HCT116 (cell line): ENCODE data around the gene GADD45A. TPM values are rescaled to one million over a fixed set of nuclear protein-coding genes. Genes with fewer than 3 reads are reported as not detected.

Experiments used
- ATAC-seq: fragments of 200-7000 bp; cut with Tn5 transposase; 2 replicates; pipeline ENCODE4 v1.9.1; 2020; ENCODE audit warnings: mild to moderate bottlenecking, moderate library complexity
- BruUV-seq: library from RNA; stranded (reverse); fragments of 400-500 nt; replicated peaks from 2 replicates; lab custom pipeline; 2021; lab: Mats Ljungman, UMichigan
- CTCF ChIA-PET: fragments of 300-600 bp; sonication (Branson Sonifier 250); formaldehyde crosslinking; loops from one replicate; lab custom pipeline; 2021; ENCODE audit warnings: antibody characterized with exemption; lab: Charles Lee
- POLR2A ChIA-PET: fragments of 300-600, 350-600 bp; sonication (Branson Sonifier 250); formaldehyde crosslinking; loops from one replicate; lab custom pipeline; 2021; ENCODE audit warnings: antibody characterized with exemption; lab: Charles Lee
- RAD21 ChIA-PET, 2 experiments: fragments of 300-600 bp; sonication (Branson Sonifier 250); formaldehyde crosslinking; loops; one replicate each; lab custom pipeline; 2023; ENCODE audit warnings: low total read pairs in 2 of 2; ENCODE audit not compliant: uncharacterized antibody in 2 of 2, unreplicated experiment in 2 of 2, low non-redundant PET in 1 of 2; lab: Charles Lee
- DNase-seq: peaks from one replicate; pipeline ENCODE4 v3.0.0-alpha.2; 2010; ENCODE audit warnings: low read depth, low spot score
- H2AFZ ChIP-seq: fragments of 200-600 bp; shearing (Covaris generic), sonication (generic); 2 replicates; pipeline ENCODE4 v1.6.1; 2017; ENCODE audit warnings: low read depth, mixed run types, mixed read lengths, antibody characterized with exemption, low read length; ENCODE audit not compliant: poor library complexity, severe bottlenecking
- H3K27ac ChIP-seq: 2 replicates; pipeline ENCODE4 v1.5.1; 2012; ENCODE audit warnings: low read depth, low read length
- H3K27me3 ChIP-seq: fragments of 200-600 bp; sonication (generic); 2 replicates; pipeline ENCODE4 v1.6.1; 2016; ENCODE audit warnings: mixed run types, low read length, mixed read lengths; ENCODE audit not compliant: insufficient read depth
- H3K36me3 ChIP-seq, 2 experiments: fragments of 200-500 bp in 1 of 2; fragments of 200-600 bp in 1 of 2; sonication (Bioruptor generic) in 1 of 2; sonication (generic) in 1 of 2; 2 replicates each; pipeline versions ENCODE4 v1.5.1 to v1.6.1; 2014 to 2016; ENCODE audit warnings: low read length in 2 of 2, inconsistent platforms in 1 of 2, mixed read lengths in 1 of 2, mixed run types in 1 of 2; ENCODE audit not compliant: insufficient read depth in 2 of 2, control insufficient read depth in 1 of 2
- H3K4me1 ChIP-seq, 2 experiments: fragments of 200-600 bp in 1 of 2; sonication (generic) in 1 of 2; 2 replicates each; pipeline versions ENCODE4 v1.5.1 to v1.6.1; 2012 to 2017; ENCODE audit warnings: low read length in 2 of 2, inconsistent platforms in 1 of 2, mild to moderate bottlenecking in 1 of 2, mixed read lengths in 1 of 2, mixed run types in 1 of 2, moderate library complexity in 1 of 2; ENCODE audit not compliant: insufficient read depth in 2 of 2, control insufficient read depth in 1 of 2
- H3K4me2 ChIP-seq: fragments of 200-600 bp; sonication (generic); 2 replicates; pipeline ENCODE4 v1.6.1; 2017; ENCODE audit warnings: mixed run types, low read length, mixed read lengths
- H3K4me3 ChIP-seq, 2 experiments: fragments of 200-600 bp in 1 of 2; sonication (generic) in 1 of 2; replicated peaks in 1 of 2; 2 replicates each; pipeline ENCODE4 v1.5.1; 2011 to 2016; ENCODE audit warnings: low read length in 2 of 2, control low read depth in 1 of 2, low read depth in 1 of 2, mild to moderate bottlenecking in 1 of 2, mixed read lengths in 1 of 2, mixed run types in 1 of 2
- H3K79me2 ChIP-seq: fragments of 200-600 bp; sonication (generic); 2 replicates; pipeline ENCODE4 v1.6.1; 2017; ENCODE audit warnings: mild to moderate bottlenecking, mixed run types, low read length, moderate library complexity, mixed read lengths; ENCODE audit not compliant: insufficient read depth
- H3K9ac ChIP-seq: fragments of 200-600 bp; sonication (generic); 2 replicates; pipeline ENCODE4 v1.6.1; 2016; ENCODE audit warnings: low read length, mixed read lengths
- H3K9me2 ChIP-seq: fragments of 200-600 bp; sonication (generic), shearing (Covaris generic); 2 replicates; pipeline ENCODE4 v1.6.1; 2017; ENCODE audit warnings: mixed run types, mild to moderate bottlenecking, moderate library complexity; ENCODE audit not compliant: insufficient read depth
- H3K9me3 ChIP-seq, 2 experiments: fragments of 200-500 bp in 1 of 2; fragments of 200-600 bp in 1 of 2; sonication (Bioruptor generic) in 1 of 2; sonication (generic) in 1 of 2; 2 replicates each; pipeline ENCODE4 v1.6.1; 2014 to 2017; ENCODE audit warnings: low read length in 2 of 2, mixed read lengths in 2 of 2, inconsistent platforms in 1 of 2, low read depth in 1 of 2, mild to moderate bottlenecking in 1 of 2, mixed run types in 1 of 2, moderate library complexity in 1 of 2; ENCODE audit not compliant: control insufficient read depth in 1 of 2, insufficient read depth in 1 of 2
- H4K20me1 ChIP-seq: fragments of 200-600 bp; sonication (generic), shearing (Covaris generic); 2 replicates; pipeline ENCODE4 v1.6.1; 2017; ENCODE audit warnings: mixed run types, mild to moderate bottlenecking, moderate library complexity; ENCODE audit not compliant: insufficient read depth
- CBX3 ChIP-seq: IDR thresholded peaks from 2 replicates; pipeline ENCODE4 v1.6.1; 2012; ENCODE audit warnings: low read depth
- EGR1 ChIP-seq: IDR thresholded peaks from 2 replicates; pipeline ENCODE4 v1.6.1; 2012; ENCODE audit warnings: low read depth
- FOSL1 ChIP-seq: IDR thresholded peaks from 2 replicates; pipeline ENCODE4 v1.6.1; 2012; ENCODE audit warnings: low read depth
- JUND ChIP-seq: IDR thresholded peaks from 2 replicates; pipeline ENCODE4 v1.6.1; 2012
- POLR2AphosphoS5 ChIP-seq: IDR thresholded peaks from 2 replicates; pipeline ENCODE4 v1.6.1; 2011; ENCODE audit warnings: mild to moderate bottlenecking, low read depth, low read length, moderate library complexity
- SRF ChIP-seq: IDR thresholded peaks from 2 replicates; pipeline ENCODE4 v1.6.1; 2012; ENCODE audit warnings: low read depth
- TCF7L2 ChIP-seq: IDR thresholded peaks from 2 replicates; pipeline ENCODE4 v1.7.0; 2011; ENCODE audit warnings: borderline replicate concordance, inconsistent platforms; ENCODE audit not compliant: insufficient read depth, insufficient read length; ENCODE audit errors: extremely low read depth
- YY1 ChIP-seq: IDR thresholded peaks from 2 replicates; pipeline ENCODE4 v1.6.1; 2011; ENCODE audit warnings: low read length, low read depth, moderate library complexity, mild to moderate bottlenecking; ENCODE audit not compliant: insufficient replicate concordance; ENCODE audit errors: extremely low read depth
- ZFX ChIP-seq: fragments of 450-650 bp; IDR thresholded peaks from 2 replicates; pipeline ENCODE4 v1.6.1; 2017
- ZNF274 ChIP-seq: fragments of 200-500 bp; sonication (Bioruptor generic); IDR thresholded peaks from 2 replicates; pipeline ENCODE4 v1.6.1; 2014; ENCODE audit warnings: mild to moderate bottlenecking, low read depth, low read length, inconsistent platforms
- intact Hi-C: fragments of 100-400 bp; cut with micrococcal nuclease; formaldehyde crosslinking; loops from 2 replicates; pipeline ENCODE4 v1.10.0; 2022
- total RNA-seq: library from RNA; stranded (reverse); gene quantifications from one replicate; pipeline ENCODE4 v1.2.1, GENCODE V29; 2021; ENCODE audit not compliant: unreplicated experiment
- TF ChIP-seq, protein P1 (sequence below): IDR thresholded peaks from 2 replicates; pipeline ENCODE4 v1.6.1; 2012; ENCODE audit warnings: low read depth
- TF ChIP-seq, protein P2 (sequence below): IDR thresholded peaks from 2 replicates; pipeline ENCODE4 v1.6.1; 2012
- TF ChIP-seq, protein P3 (sequence below): IDR thresholded peaks from 2 replicates; pipeline ENCODE4 v1.6.1; 2011; ENCODE audit warnings: mild to moderate bottlenecking, low read length, moderate library complexity; ENCODE audit not compliant: insufficient replicate concordance; ENCODE audit errors: extremely low read depth

The GADD45A gene
- total RNA-seq, 1 experiment from 2014 or later = 105 TPM

DNA sequence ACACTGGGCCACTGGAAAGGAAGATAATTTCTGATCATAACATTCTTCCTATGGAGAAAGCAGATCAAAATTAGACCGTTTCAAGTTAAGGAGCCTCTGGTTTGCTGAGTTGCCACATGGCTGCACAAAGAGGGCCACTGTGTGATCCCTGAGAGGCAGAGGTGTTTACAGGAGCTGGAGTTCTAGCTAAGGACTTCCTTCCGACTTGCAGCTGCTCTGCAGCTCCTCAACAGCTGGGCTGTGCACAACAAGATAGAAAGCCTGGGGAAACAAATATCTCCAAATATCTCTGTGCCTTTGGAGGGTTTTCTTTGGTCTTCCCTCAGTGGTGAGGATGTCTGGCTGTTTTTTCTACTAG lies 26.8 kb downstream of the GADD45A start (continued):
- TF ChIP-seq, protein P1, sequence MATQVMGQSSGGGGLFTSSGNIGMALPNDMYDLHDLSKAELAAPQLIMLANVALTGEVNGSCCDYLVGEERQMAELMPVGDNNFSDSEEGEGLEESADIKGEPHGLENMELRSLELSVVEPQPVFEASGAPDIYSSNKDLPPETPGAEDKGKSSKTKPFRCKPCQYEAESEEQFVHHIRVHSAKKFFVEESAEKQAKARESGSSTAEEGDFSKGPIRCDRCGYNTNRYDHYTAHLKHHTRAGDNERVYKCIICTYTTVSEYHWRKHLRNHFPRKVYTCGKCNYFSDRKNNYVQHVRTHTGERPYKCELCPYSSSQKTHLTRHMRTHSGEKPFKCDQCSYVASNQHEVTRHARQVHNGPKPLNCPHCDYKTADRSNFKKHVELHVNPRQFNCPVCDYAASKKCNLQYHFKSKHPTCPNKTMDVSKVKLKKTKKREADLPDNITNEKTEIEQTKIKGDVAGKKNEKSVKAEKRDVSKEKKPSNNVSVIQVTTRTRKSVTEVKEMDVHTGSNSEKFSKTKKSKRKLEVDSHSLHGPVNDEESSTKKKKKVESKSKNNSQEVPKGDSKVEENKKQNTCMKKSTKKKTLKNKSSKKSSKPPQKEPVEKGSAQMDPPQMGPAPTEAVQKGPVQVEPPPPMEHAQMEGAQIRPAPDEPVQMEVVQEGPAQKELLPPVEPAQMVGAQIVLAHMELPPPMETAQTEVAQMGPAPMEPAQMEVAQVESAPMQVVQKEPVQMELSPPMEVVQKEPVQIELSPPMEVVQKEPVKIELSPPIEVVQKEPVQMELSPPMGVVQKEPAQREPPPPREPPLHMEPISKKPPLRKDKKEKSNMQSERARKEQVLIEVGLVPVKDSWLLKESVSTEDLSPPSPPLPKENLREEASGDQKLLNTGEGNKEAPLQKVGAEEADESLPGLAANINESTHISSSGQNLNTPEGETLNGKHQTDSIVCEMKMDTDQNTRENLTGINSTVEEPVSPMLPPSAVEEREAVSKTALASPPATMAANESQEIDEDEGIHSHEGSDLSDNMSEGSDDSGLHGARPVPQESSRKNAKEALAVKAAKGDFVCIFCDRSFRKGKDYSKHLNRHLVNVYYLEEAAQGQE = no peak
- TF ChIP-seq JUND = no peak

DNA sequence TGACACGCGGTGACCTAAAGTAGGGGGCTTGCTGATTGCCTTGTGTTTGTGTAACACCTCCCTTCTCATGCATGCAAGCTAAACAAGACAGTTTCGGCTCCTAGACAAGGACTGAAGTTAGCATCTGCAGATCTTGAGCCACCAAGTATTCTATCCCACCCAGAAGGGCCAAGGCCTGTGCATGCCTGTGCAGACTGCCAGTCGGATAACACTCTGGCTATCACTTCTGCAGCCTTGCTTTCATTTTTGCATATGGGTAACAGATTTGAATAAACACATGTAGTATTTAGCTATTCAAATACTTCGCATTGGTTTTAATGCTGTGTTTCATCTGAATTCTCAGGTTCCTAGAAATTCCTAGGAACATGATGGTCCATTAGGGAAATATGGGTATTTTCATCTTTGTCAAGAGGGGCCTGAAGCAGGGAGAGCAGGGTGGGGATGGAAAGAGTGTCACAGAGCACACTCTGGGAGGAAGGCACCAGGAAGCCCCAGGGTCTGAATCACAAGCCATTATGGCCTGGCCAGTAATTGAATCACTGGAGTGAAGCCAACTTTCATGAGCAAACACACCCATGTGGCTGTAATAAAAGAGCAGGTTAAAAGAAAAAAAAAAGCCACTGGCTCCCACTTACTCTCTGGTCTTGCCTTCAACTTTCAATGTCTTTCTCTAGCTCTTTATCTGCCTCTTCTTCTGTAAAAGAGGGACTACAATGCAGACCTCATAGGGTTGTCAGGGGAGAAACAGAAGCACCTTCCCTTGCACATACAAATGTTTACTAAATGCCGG lies 28.3 kb downstream of the GADD45A start:
- DNase-seq (peak; percentile 86), ATAC-seq (peak; percentile 78)
- Histone ChIP-seq H3K27ac (peak overlapping the region; percentile 57), H3K79me2 (no peaks in the 10 kb centered on the region), H3K36me3 (no peaks in the 10 kb centered on the region), H2AFZ (no peak overlapping the region), H3K9ac (peak overlapping the region; percentile 58), H3K4me2 (peak overlapping the region; percentile 80), H3K4me3 (peak overlapping the region in 1 of 2 experiments; percentile 39; a peak in 2 of 4 replicates), H3K9me2 (no peaks in the 10 kb centered on the region), H4K20me1 (no peaks in the 10 kb centered on the region), H3K4me1 (peaks cover 74 to 83% of the 10 kb centered on the region in 2 experiments), H3K27me3 (no peaks in the 10 kb centered on the region), H3K9me3 (no peaks in the 10 kb centered on the region)
- no TSS peak for BruUV-seq
- ChIA-PET POLR2A (interaction anchor here (1.6 kb wide), 1 partner anchor 28 kb away, joined by 5 read pairs; the partner anchor contains the start of gene GADD45A), CTCF (no interaction called here), RAD21 (no interaction called here)
- intact Hi-C loops = no loop called here
- TF ChIP-seq YY1 = peak; percentile 53
- no peak for TF ChIP-seq SRF
- no peak for TF ChIP-seq ZFX
- TF ChIP-seq, protein P1 = no peak
- TF ChIP-seq POLR2AphosphoS5 = peak; percentile 59; the same call in 1 of the 2 replicates
- no peak for TF ChIP-seq ZNF274
- TF ChIP-seq, protein P2, sequence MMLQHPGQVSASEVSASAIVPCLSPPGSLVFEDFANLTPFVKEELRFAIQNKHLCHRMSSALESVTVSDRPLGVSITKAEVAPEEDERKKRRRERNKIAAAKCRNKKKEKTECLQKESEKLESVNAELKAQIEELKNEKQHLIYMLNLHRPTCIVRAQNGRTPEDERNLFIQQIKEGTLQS = no peak
- peak; percentile 79; the same call in 1 of the 2 replicates for TF ChIP-seq CBX3
- TF ChIP-seq TCF7L2 = no peak
- TF ChIP-seq EGR1 = no peak
- TF ChIP-seq, protein P3, sequence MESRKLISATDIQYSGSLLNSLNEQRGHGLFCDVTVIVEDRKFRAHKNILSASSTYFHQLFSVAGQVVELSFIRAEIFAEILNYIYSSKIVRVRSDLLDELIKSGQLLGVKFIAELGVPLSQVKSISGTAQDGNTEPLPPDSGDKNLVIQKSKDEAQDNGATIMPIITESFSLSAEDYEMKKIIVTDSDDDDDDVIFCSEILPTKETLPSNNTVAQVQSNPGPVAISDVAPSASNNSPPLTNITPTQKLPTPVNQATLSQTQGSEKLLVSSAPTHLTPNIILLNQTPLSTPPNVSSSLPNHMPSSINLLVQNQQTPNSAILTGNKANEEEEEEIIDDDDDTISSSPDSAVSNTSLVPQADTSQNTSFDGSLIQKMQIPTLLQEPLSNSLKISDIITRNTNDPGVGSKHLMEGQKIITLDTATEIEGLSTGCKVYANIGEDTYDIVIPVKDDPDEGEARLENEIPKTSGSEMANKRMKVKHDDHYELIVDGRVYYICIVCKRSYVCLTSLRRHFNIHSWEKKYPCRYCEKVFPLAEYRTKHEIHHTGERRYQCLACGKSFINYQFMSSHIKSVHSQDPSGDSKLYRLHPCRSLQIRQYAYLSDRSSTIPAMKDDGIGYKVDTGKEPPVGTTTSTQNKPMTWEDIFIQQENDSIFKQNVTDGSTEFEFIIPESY = no peak
- TF ChIP-seq FOSL1 = peak; percentile 73
- peak; percentile 88 for TF ChIP-seq JUND
